ENCODE data around the gene SEMA3F.

Gene SEMA3F

GRCh38 chr3:50229490-50229889, 74.4 kb downstream of the SEMA3F start:
- Histone ChIP-seq H3K27ac (no peak overlapping the region), H3K9ac (no peak overlapping the region), H3K4me2 (no peak overlapping the region), H4K20me1 (ENCODE audit: insufficient read depth) (no peaks in the 10 kb centered on the region), H3K4me1 (ENCODE audit: low read depth, poor library complexity, severe bottlenecking) (peaks cover 4% of the 10 kb centered on the region), H3K36me3 (ENCODE audit: insufficient read depth) (no peaks in the 10 kb centered on the region), H3K79me2 (ENCODE audit: insufficient read depth, low read depth) (no peaks in the 10 kb centered on the region), H2AFZ (ENCODE audit: low read depth) (no peak overlapping the region), H3K27me3 (ENCODE audit: insufficient read depth, low read depth) (no peaks in the 10 kb centered on the region), H3K4me3 (IDR thresholded peaks at IDR 0.05; ENCODE audit: insufficient read depth, low read depth, low read length) (no peak overlapping the region)
- TF ChIP-seq CTCF (conservative IDR thresholded peaks at IDR 0.05; ENCODE audit: low read depth, low read length): no peak

GRCh38 chr3:50230104-50230793, 75.1 kb downstream of the SEMA3F start:
- H3K36me3 ChIP-seq (ENCODE audit: insufficient read depth): no peaks in the 10 kb centered on the region
- H2AFZ ChIP-seq (ENCODE audit: low read depth): no peak overlapping the region
- TF ChIP-seq CTCF (conservative IDR thresholded peaks at IDR 0.05; ENCODE audit: low read depth, low read length): no peak
- no peaks in the 10 kb centered on the region for H3K27me3 ChIP-seq (ENCODE audit: insufficient read depth, low read depth)
- H3K4me1 ChIP-seq (ENCODE audit: low read depth, poor library complexity, severe bottlenecking): peaks cover 4% of the 10 kb centered on the region
- no peaks in the 10 kb centered on the region for H4K20me1 ChIP-seq (ENCODE audit: insufficient read depth)
- H3K4me3 ChIP-seq (IDR thresholded peaks at IDR 0.05; ENCODE audit: insufficient read depth, low read depth, low read length): no peak overlapping the region
- no peak overlapping the region for H3K27ac ChIP-seq
- H3K4me2 ChIP-seq: no peak overlapping the region
- H3K9ac ChIP-seq: no peak overlapping the region
- no peaks in the 10 kb centered on the region for H3K79me2 ChIP-seq (ENCODE audit: insufficient read depth, low read depth)

- Histone ChIP-seq H3K27me3 (ENCODE audit: insufficient read depth, low read depth) (no peaks in the 10 kb centered on the region), H3K27ac (no peak overlapping the region), H4K20me1 (ENCODE audit: insufficient read depth) (no peaks in the 10 kb centered on the region), H3K4me3 (IDR thresholded peaks at IDR 0.05; ENCODE audit: insufficient read depth, low read depth, low read length) (no peak overlapping the region), H3K36me3 (ENCODE audit: insufficient read depth) (no peaks in the 10 kb centered on the region), H3K79me2 (ENCODE audit: insufficient read depth, low read depth) (no peaks in the 10 kb centered on the region), H3K9ac (no peak overlapping the region), H3K4me1 (ENCODE audit: low read depth, poor library complexity, severe bottlenecking) (peaks cover 2% of the 10 kb centered on the region), H3K4me2 (no peak overlapping the region), H2AFZ (ENCODE audit: low read depth) (no peak overlapping the region)
- TF ChIP-seq CTCF (conservative IDR thresholded peaks at IDR 0.05; ENCODE audit: low read depth, low read length): no peak
Observed at GRCh38 chr3:50230794-50231125, 75.6 kb downstream of the SEMA3F start.

GRCh38 chr3:50231581-50231980, 76.5 kb downstream of the SEMA3F start:
- no peak overlapping the region for H2AFZ ChIP-seq (ENCODE audit: low read depth)
- no peaks in the 10 kb centered on the region for H4K20me1 ChIP-seq (ENCODE audit: insufficient read depth)
- no peak overlapping the region for H3K4me3 ChIP-seq (IDR thresholded peaks at IDR 0.05; ENCODE audit: insufficient read depth, low read depth, low read length)
- H3K27ac ChIP-seq: no peak overlapping the region
- no peak overlapping the region for H3K9ac ChIP-seq
- TF ChIP-seq CTCF (conservative IDR thresholded peaks at IDR 0.05; ENCODE audit: low read depth, low read length): no peak
- no peaks in the 10 kb centered on the region for H3K27me3 ChIP-seq (ENCODE audit: insufficient read depth, low read depth)
- no peak overlapping the region for H3K4me2 ChIP-seq
- H3K36me3 ChIP-seq (ENCODE audit: insufficient read depth): no peaks in the 10 kb centered on the region
- H3K79me2 ChIP-seq (ENCODE audit: insufficient read depth, low read depth): peaks cover 4% of the 10 kb centered on the region; the same call in 1 of the 2 replicates
- no peaks in the 10 kb centered on the region for H3K4me1 ChIP-seq (ENCODE audit: low read depth, poor library complexity, severe bottlenecking)

Measured in KMS-11 (cell line).